Tibial artery (tissue), 4 donors: Measurements from ENCODE around the gene SCGB1C2.

Source experiments
- DNase-seq, 2 donors: peaks; one replicate each; pipeline ENCODE4 v3.0.0-alpha.2; 2019
- H3K27ac ChIP-seq, 2 donors: fragments of 200-600 bp; sonication (generic) in 1 of 2; 1 replicate in 1 of 2; 2 replicates in 1 of 2; pipeline ENCODE4 v1.5.1; 2018 to 2019; ENCODE audit warnings: mild to moderate bottlenecking in 1 of 2
- H3K27me3 ChIP-seq, 2 donors: fragments of 200-600 bp; sonication (generic) in 1 of 2; one replicate each; pipeline versions ENCODE4 v1.5.1 to v1.6.0; 2016 to 2019
- H3K36me3 ChIP-seq, 3 donors: fragments of 200-600 bp; sonication (generic) in 2 of 3; one replicate each; pipeline ENCODE4 v1.5.1; 2016 to 2019; ENCODE audit warnings: mild to moderate bottlenecking in 2 of 3
- H3K4me1 ChIP-seq, 4 donors: fragments of 200-600 bp; sonication (generic) in 2 of 4; 1 replicate in 3 of 4; 2 replicates in 1 of 4; pipeline ENCODE4 v1.5.1; 2016 to 2019
- H3K4me3 ChIP-seq, 2 donors: fragments of 200-600 bp; sonication (generic) in 1 of 2; 1 replicate in 1 of 2; 2 replicates in 1 of 2; pipeline ENCODE4 v1.5.1; 2018 to 2019; ENCODE audit warnings: mild to moderate bottlenecking in 2 of 2
- H3K9me3 ChIP-seq, 3 donors: fragments of 200-600 bp; sonication (generic) in 1 of 3; one replicate each; pipeline ENCODE4 v1.5.1; 2016 to 2019
- CTCF ChIP-seq, 2 experiments: fragments of 200-600 bp in 1 of 2; fragments of 450-650 bp in 1 of 2; IDR thresholded peaks; one replicate each; pipeline ENCODE4 v1.5.1; 2017 to 2019; ENCODE audit warnings: antibody characterized with exemption in 2 of 2, mild to moderate bottlenecking in 1 of 2, moderate library complexity in 1 of 2
- intact Hi-C: fragments of 100-400 bp; cut with DNase I; formaldehyde crosslinking; loops from one replicate; pipeline ENCODE4 v1.15.0; 2023; ENCODE audit warnings: low total_unique reads

The SCGB1C2 gene

GRCh38 chr17:158379-158778, 21.0 kb downstream of the SCGB1C2 start:
- intact Hi-C loops, result no loop called here
- DNase-seq, result no peak
- no peak overlapping the region for H3K27ac ChIP-seq
- H3K36me3 ChIP-seq, result no peaks in the 10 kb centered on the region
- no peaks in the 10 kb centered on the region for H3K4me1 ChIP-seq
- peaks cover 0 to 15% of the 10 kb centered on the region in 2 donors for H3K27me3 ChIP-seq
- TF ChIP-seq CTCF (IDR thresholded peaks at IDR 0.05), result no peak
- H3K4me3 ChIP-seq, result no peak overlapping the region
- H3K9me3 ChIP-seq, result no peaks in the 10 kb centered on the region

- Histone ChIP-seq H3K27me3 (peaks cover 0 to 17% of the 10 kb centered on the region in 2 donors), H3K9me3 (no peaks in the 10 kb centered on the region), H3K4me1 (no peaks in the 10 kb centered on the region), H3K36me3 (no peaks in the 10 kb centered on the region), H3K4me3 (no peak overlapping the region), H3K27ac (no peak overlapping the region)
- no peak for DNase-seq
- TF ChIP-seq CTCF (IDR thresholded peaks at IDR 0.05), result no peak
- intact Hi-C loops, result no loop called here
Observed at GRCh38 chr17:159609-160008, 22.2 kb downstream of the SCGB1C2 start.

GRCh38 chr17:160336-160735, 23.0 kb downstream of the SCGB1C2 start:
- H3K27ac ChIP-seq, result no peak overlapping the region
- H3K4me1 ChIP-seq, result no peaks in the 10 kb centered on the region
- H3K9me3 ChIP-seq, result no peaks in the 10 kb centered on the region
- no peaks in the 10 kb centered on the region for H3K36me3 ChIP-seq
- no peak for DNase-seq
- no peak for TF ChIP-seq CTCF (IDR thresholded peaks at IDR 0.05)
- peaks cover 0 to 16% of the 10 kb centered on the region in 2 donors for H3K27me3 ChIP-seq
- H3K4me3 ChIP-seq, result no peak overlapping the region
- intact Hi-C loops, result no loop called here

GRCh38 chr17:161481-161880, 24.1 kb downstream of the SCGB1C2 start:
- no peaks in the 10 kb centered on the region for H3K4me1 ChIP-seq
- no peaks in the 10 kb centered on the region for H3K9me3 ChIP-seq
- H3K36me3 ChIP-seq, result no peaks in the 10 kb centered on the region
- no peak overlapping the region for H3K27ac ChIP-seq
- H3K27me3 ChIP-seq, result peaks cover 0 to 9% of the 10 kb centered on the region in 2 donors
- intact Hi-C loops, result no loop called here
- TF ChIP-seq CTCF (IDR thresholded peaks at IDR 0.05), result no peak
- DNase-seq, result no peak
- no peak overlapping the region for H3K4me3 ChIP-seq

GRCh38 chr17:162689-163088, 25.3 kb downstream of the SCGB1C2 start:
- DNase-seq, result no peak
- no peak for TF ChIP-seq CTCF (IDR thresholded peaks at IDR 0.05)
- intact Hi-C loops, result no loop called here

GRCh38 chr17:163514-164098, 26.2 kb downstream of the SCGB1C2 start:
- H3K27ac ChIP-seq, result no peak overlapping the region
- no peaks in the 10 kb centered on the region for H3K36me3 ChIP-seq
- peaks cover 0 to 9% of the 10 kb centered on the region in 2 donors for H3K27me3 ChIP-seq
- no peak overlapping the region for H3K4me3 ChIP-seq
- H3K4me1 ChIP-seq, result no peaks in the 10 kb centered on the region
- no peaks in the 10 kb centered on the region for H3K9me3 ChIP-seq
- intact Hi-C loops, result no loop called here
- DNase-seq, result no peak
- no peak for TF ChIP-seq CTCF (IDR thresholded peaks at IDR 0.05)

More at GRCh38 chr17:162689-163088, 25.3 kb downstream of the SCGB1C2 start:
- Histone ChIP-seq H3K4me3 (no peak overlapping the region), H3K27ac (no peak overlapping the region), H3K9me3 (no peaks in the 10 kb centered on the region), H3K27me3 (peaks cover 0 to 9% of the 10 kb centered on the region in 2 donors), H3K4me1 (no peaks in the 10 kb centered on the region), H3K36me3 (no peaks in the 10 kb centered on the region)
